HG02840 (cell line): ENCODE data around the gene MACROD2.

ENCODE experiments used
- ATAC-seq: cut with Tn5 transposase; IDR thresholded peaks from one replicate; pipeline ENCODE4 v1.9.1; 2021; ENCODE audit warnings: mild to moderate bottlenecking, moderate library complexity, moderate number of reproducible peaks; ENCODE audit not compliant: unreplicated experiment, low FRiP score

The MACROD2 gene

DNA sequence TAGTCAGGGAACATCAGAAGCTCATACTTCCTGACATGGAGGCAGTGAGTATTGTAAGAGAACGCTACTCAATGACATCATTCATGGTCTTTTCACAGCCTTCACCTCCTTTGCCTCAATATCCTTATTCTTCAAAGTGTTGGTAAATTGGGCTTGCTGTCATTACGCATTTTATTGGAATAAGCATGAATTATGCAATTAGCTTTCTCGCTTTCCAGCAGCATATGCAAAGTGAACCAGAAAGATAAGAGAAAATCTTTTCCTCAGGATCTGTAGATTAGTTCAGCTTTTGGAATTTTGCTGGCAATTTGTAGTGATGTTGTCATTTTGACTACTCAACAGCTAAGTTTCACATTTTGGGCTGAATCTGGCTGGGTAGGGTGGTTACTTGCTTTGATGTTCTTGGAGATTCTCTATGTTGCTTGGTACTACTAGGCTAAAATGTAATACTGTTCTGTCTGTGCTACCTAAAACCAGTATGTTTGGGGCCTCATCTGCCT is 1565.8 kb downstream of the MACROD2 start:
- no peak for ATAC-seq

GRCh38 chr20:15561707-15562404 is 1566.5 kb downstream of the MACROD2 start:
- ATAC-seq: no peak

- ATAC-seq: no peak
Observed at GRCh38 chr20:15563836-15564235, 1568.5 kb downstream of the MACROD2 start.

- peak; percentile 90 for ATAC-seq
Observed at GRCh38 chr20:15564981-15565380, 1569.7 kb downstream of the MACROD2 start.

- ATAC-seq: no peak
Observed at GRCh38 chr20:15565786-15566185, 1570.5 kb downstream of the MACROD2 start.

DNA sequence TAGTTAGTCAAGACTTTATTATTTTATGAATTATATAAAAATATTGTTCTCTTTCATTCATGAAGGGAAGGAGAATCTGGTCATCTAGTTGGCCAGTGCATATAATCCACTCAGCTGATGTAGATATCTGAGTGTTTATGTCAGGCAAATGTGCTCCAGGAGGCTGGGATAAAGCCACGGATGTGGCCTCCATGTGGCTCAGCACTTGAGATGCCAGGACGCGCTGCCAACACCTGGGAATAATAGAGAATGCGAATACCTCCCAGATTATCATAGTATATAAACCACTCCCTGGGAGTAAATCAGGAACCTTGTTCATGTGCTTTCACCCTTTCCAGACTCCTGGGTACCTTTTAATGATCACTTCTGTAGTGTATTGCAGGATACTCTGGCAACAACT is 1571.9 kb downstream of the MACROD2 start:
- no peak for ATAC-seq

DNA sequence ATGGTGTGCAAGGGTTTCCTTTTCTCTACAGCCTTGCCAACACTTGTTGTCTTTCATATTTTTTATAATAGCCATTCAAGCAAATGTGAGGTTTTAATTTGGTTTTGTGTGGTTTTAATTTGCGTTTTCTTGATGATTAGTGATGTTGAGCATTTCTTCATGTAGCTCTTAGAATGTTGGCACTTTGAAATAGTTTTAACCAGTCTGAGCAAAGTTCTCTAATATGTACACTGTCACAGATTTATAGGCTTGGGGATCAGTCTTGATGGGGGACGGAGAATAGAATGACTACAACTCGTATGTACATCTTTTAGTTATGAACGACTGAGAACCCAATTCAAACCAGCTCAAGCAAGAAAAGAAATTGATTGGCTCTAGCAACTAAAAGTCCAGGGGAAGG is 1574.8 kb downstream of the MACROD2 start:
- no peak for ATAC-seq

DNA sequence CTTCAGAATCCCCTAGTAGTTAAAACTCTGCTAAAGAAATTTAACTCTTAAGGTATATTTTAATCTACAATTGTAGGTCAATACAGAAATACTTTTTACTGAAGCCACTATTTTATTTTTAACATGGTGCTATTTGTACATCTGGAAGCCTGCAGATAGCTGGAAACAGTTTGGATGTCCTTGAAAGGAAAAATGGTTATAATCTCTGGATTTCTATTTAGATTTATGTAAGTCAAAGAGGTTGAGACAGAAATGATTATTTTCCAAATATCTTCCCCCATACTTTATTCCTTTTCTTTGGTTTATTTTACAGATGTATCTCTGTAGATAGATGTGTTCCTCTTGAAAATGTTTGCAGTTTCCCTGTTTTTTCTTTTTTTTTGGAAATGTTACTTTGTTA is 1575.7 kb downstream of the MACROD2 start:
- ATAC-seq: no peak

DNA sequence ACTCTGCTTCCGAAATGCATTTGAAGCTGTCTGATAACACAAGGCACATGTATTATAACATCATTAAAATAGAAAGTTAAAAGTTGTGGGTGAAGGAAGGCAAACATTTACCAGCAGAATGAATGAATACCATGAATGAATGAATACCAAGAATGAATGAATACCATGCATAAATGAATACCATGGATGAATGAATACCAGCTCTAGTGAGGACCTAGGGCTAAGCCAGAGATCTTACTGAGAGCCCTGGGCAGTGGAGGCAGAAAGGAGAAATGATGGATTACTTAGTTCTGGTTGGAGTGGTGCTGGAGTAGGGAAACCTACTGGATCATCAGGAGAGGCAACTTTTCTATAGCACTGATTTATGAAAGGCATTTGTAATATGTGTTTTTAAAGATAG is 1579.9 kb downstream of the MACROD2 start:
- ATAC-seq: no peak

GRCh38 chr20:15576411-15576810 is 1581.1 kb downstream of the MACROD2 start:
- no peak for ATAC-seq

DNA sequence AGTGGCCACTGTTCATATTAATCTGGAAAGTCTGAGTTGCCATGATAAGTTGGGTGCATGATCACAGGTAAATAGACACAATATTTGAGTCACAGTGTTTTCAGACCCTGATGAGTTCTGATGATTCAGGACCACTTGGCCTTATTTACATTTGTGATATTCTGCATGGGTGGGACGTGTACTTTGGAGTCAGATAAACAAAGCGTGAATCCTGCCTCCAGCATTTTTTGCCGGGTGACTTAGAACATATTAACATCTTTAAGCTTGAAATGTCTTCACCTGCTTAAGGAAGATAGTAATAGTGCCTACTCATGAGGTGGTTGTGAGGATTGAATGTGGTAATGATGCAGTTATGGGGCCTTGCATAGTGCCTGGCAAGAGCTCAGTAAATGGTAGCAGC is 1582.8 kb downstream of the MACROD2 start:
- no peak for ATAC-seq

GRCh38 chr20:15579688-15580087 is 1584.4 kb downstream of the MACROD2 start:
- ATAC-seq: no peak

DNA sequence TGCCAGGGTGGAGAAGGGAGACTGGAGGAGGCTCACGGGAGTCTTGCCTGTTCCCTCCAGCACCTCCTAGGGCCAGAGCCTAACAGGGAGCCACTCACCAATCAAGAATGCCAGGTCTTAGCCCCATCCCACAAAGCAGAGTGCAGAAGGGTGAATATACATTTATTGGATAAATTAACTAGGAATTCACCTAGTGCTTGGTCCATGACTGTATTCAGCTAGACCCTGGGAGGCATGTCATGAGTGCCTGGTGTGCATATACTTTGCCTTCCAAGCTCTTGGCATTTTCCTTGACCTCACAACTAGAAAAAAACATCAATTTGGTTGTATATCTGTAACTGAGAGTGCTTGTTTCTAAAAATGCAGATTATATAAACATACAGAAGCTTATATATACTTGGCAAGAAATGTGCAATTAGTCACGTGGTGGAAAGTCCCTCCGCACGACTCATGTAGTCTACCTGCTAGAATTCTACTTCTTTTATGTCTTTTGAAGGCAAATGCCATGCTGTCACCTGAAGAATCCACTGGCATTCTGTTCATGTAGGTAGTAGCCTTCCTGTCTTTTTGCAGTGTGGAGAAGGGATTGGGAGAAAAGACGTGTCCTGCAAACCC is 1586.9 kb downstream of the MACROD2 start:
- ATAC-seq: no peak

- ATAC-seq: no peak
Observed at GRCh38 chr20:15584507-15584906, 1589.2 kb downstream of the MACROD2 start.

- ATAC-seq: no peak
Observed at GRCh38 chr20:15593081-15593480, 1597.8 kb downstream of the MACROD2 start.

DNA sequence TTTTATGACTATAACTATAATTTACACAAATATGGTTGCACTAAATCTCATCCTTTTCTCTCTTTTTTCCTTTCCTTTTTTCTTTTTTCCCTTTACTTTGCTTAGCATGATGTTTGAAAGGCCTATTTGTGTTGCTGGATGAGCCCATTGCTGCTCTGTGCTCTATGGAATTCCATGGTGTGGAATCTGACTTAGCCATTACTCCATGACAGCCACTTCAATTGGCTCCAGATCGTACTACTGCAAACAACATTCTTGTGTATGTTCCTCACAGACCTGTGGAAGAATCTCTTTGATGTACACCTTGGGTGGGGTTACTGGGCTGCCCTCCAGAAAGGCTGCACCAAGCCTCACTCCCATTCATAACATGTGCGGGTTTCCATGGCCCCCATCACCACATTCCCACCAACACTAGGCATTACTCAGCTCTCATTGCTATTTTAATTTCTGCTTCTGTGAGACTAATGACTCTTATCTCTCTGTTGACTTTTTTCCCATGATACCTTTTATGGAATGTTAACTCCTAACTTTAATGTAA is 1598.9 kb downstream of the MACROD2 start:
- ATAC-seq: no peak

- no peak for ATAC-seq
Observed at GRCh38 chr20:15596220-15596890, 1601.0 kb downstream of the MACROD2 start.

DNA sequence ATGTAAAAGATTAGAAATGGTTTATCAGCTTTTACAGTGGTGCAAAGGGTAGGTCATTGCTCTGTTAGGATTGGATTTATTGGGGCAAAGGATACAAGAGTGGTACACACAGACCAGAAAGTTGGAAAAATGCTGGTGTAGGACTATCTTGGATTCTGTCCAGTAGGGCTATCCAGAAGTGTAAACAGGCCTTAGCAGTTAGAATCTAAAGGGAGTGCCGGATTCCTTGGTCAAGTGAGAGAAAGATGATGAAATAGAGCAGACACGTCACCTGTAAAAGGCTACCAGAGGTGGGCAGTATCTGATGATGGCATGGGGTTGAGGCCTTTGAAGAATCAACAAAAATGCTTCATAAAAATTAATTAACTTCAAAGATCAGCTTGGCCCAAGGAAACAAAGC is 1602.0 kb downstream of the MACROD2 start:
- ATAC-seq: no peak

DNA sequence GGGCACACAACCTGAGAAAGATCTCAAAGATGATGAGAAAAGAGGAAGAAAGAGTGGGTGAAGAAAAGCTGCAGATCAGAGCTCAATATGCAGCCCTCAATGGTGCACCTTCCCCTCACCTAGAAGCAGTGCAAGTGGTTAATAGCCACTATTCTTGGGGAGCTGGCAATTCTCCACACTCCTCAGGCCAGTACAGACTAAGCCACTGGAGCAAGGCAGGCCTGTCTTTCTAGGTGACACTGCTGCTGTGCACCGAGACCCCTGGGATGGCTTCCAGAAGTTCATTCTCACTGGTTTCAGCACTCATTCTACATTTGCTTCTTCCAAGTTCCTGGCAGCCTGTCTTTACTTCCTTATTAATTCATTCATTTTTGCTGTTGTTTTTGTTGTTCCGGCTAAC is 1604.6 kb downstream of the MACROD2 start:
- no peak for ATAC-seq

DNA sequence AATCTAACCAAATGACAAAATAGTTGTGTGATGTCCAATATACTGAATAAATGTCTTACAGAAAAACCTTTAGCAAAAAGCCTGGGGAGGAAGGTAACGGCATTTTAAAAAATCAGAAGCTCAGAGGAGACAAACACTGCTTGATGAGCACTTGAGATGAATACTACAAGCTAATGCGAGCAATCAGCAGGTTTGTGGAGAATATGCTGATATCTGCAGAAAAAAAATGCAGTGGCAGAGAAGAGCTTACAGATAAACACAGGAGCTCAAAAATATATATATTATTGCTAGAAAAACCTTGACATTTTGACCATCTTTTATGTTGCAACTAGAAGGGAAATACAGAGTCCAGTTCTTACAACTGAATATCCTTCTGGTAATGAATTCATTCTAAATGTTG is 1605.2 kb downstream of the MACROD2 start:
- no peak for ATAC-seq

DNA sequence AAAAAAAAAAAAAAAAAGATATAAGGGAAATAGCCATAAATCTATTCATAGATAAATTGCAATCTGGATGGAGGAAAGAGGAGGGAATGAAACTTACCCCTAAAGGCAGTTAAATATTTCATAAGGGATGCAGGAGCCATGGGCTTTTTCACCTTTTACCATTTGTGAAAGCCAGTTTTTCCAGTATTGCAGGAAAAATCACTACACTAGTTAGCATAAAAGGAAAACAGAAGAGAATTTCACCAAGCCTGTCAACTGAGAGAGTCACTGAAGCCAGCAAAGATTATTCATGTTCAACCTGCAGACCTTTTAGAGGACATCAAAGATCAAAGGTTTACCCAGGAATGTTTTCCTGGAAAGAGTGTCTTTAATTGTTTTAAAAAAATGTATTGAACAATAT is 1608.2 kb downstream of the MACROD2 start:
- ATAC-seq: no peak
